GM23248 (cell line): ENCODE results near the gene ARFIP1. TPM values are rescaled to one million over a fixed set of nuclear protein-coding genes. Genes with fewer than 3 reads are reported as not detected.
"Not testable (repeated sequence)": the region's sequence is repeated elsewhere in the genome, so short reads cannot be mapped to it uniquely, and the experiment has no call there.

Experiments used
- DNase-seq: peaks from one replicate; pipeline ENCODE4 v3.0.0-alpha.2; 2015
- H2AFZ ChIP-seq: fragments of 200-600 bp; sonication (generic); 2 replicates; pipeline ENCODE4 v1.6.1; 2016; ENCODE audit warnings: antibody characterized with exemption
- H3F3A ChIP-seq: fragments of 200-600 bp; sonication (generic); 2 replicates; pipeline ENCODE4 v1.6.1; 2016; ENCODE audit warnings: mild to moderate bottlenecking, antibody characterized with exemption, mixed run types; ENCODE audit not compliant: insufficient read depth
- H3K27ac ChIP-seq: fragments of 200-600 bp; sonication (generic); 2 replicates; pipeline ENCODE4 v1.5.1; 2016; ENCODE audit warnings: mild to moderate bottlenecking
- H3K27me3 ChIP-seq: fragments of 200-600 bp; sonication (generic); replicated peaks from 2 replicates; pipeline ENCODE4 v1.6.1; 2016; ENCODE audit warnings: mild to moderate bottlenecking; ENCODE audit not compliant: insufficient read depth
- H3K36me3 ChIP-seq: fragments of 200-600 bp; sonication (generic); 2 replicates; pipeline ENCODE4 v1.6.1; 2016; ENCODE audit warnings: low read depth, mild to moderate bottlenecking
- H3K4me1 ChIP-seq: fragments of 200-600 bp; sonication (generic); 2 replicates; pipeline ENCODE4 v1.6.1; 2016; ENCODE audit warnings: mild to moderate bottlenecking; ENCODE audit not compliant: insufficient read depth
- H3K4me2 ChIP-seq: fragments of 200-600 bp; sonication (generic); one replicate; pipeline ENCODE4 v1.6.1; 2016; ENCODE audit warnings: mild to moderate bottlenecking; ENCODE audit not compliant: unreplicated experiment
- H3K4me3 ChIP-seq: fragments of 200-600 bp; sonication (generic); 2 replicates; pipeline ENCODE4 v1.5.1; 2016; ENCODE audit warnings: mild to moderate bottlenecking
- H3K79me2 ChIP-seq: fragments of 200-600 bp; sonication (generic); 2 replicates; pipeline ENCODE4 v1.6.1; 2016; ENCODE audit warnings: mild to moderate bottlenecking; ENCODE audit not compliant: insufficient read depth
- H3K9ac ChIP-seq: fragments of 200-600 bp; sonication (generic); 2 replicates; pipeline ENCODE4 v1.6.1; 2016; ENCODE audit warnings: mild to moderate bottlenecking
- H3K9me2 ChIP-seq: fragments of 200-600 bp; sonication (generic); 2 replicates; pipeline ENCODE4 v1.6.1; 2016; ENCODE audit warnings: mixed run types, mild to moderate bottlenecking, moderate library complexity; ENCODE audit not compliant: insufficient read depth
- H3K9me3 ChIP-seq: fragments of 200-600 bp; sonication (generic); one replicate; pipeline ENCODE4 v1.6.1; 2017; ENCODE audit warnings: low read depth
- H4K20me1 ChIP-seq: fragments of 200-600 bp; sonication (generic); 2 replicates; pipeline ENCODE4 v1.6.0; 2016; ENCODE audit not compliant: insufficient read depth
- EZH2 ChIP-seq: fragments of 200-600 bp; sonication (generic); IDR thresholded peaks from 2 replicates; pipeline ENCODE4 v1.6.1; 2018; ENCODE audit warnings: antibody characterized with exemption, mild to moderate bottlenecking; ENCODE audit not compliant: insufficient read depth, poor library complexity, severe bottlenecking
- EZH2phosphoT487 ChIP-seq: fragments of 200-600 bp; sonication (generic); IDR thresholded peaks from 2 replicates; pipeline ENCODE4 v1.6.1; 2018; ENCODE audit warnings: antibody characterized with exemption, moderate library complexity, mild to moderate bottlenecking, low read depth; ENCODE audit not compliant: insufficient read depth
- WGBS, 2 experiments: methylation state at CpG; one replicate each; pipeline ENCODE4 v1.1.6; 2015 to 2017; ENCODE audit warnings: low lambda C conversion rate in 2 of 2, low coverage in 1 of 2; ENCODE audit errors: missing lambda C conversion rate in 2 of 2; 5-methylcytosine and 5-hydroxymethylcytosine counted together
- in situ Hi-C: fragments of 300-500 bp; cut with MboI; formaldehyde crosslinking; loops from 2 replicates; pipeline ENCODE4 v1.15.0; 2020
- polyA plus RNA-seq: library from polyadenylated mRNA; unstranded; fragments of >200 nt; fragmentation: Nextera tagmentation; extraction: Ambion mirVana; gene quantifications from 2 replicates; pipeline ENCODE4 v1.2.1, GENCODE V29; 2016
- total RNA-seq: library from RNA; depleted of rRNA; stranded (reverse); fragments of >200 nt; shearing (Covaris generic); gene quantifications from 2 replicates; pipeline ENCODE4 v1.2.3, GENCODE V29; 2014

The ARFIP1 gene
- total and polyA plus RNA-seq, 2 experiments from 2014 or later: 40.7 to 61.4 TPM

DNA sequence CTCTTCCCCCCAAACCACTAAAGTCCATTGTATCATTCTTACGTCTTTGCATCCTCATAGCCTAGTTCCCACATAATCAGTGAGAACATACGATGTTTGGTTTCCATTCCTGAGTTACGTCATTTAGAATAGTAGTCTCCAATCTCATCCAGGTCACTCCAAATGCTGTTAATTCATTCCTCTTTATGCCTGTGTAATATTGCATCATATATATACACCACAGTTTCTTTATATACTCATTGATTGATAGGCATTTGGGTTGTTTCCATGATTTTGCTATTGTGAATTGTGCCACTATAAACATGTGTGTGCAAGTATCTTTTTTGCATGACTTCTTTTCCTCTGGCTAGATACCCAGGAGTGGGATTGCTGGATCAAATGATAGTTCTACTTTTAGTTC, 57.2 kb downstream of the ARFIP1 start:
- no peak for TF ChIP-seq EZH2phosphoT487
- no peak for TF ChIP-seq EZH2

DNA sequence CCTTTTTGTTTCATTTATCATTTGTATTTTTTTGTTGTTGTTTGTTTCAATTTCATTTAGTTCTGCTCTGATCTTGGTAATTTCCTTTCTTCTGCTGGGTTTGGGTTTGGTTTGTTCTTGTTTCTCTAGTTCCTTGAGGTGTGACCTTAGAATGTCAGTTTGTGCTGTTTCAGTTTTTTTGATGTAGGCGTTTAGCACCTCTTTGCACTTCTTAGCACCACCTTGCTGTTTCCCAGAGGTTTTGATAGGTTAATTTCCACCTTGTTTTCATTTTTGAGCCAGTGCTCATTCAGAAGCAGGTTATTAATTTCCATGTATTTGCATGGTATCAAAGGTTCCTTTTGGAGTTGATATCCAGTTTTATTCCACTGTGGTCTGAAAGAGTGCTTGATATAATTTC, 60.0 kb downstream of the ARFIP1 start:
- not testable (repeated sequence) for H3F3A ChIP-seq, H3K27me3 ChIP-seq, H3K4me3 ChIP-seq, H3K4me1 ChIP-seq, DNase-seq, H2AFZ ChIP-seq, H3K27ac ChIP-seq, H3K9ac ChIP-seq, H3K9me2 ChIP-seq, H4K20me1 ChIP-seq, H3K9me3 ChIP-seq, H3K4me2 ChIP-seq, H3K36me3 ChIP-seq
- in situ Hi-C loops: loop anchor here (10.0 to 25.0 kb wide), 2 partner anchors 255 to 473 kb away; no protein-coding TSS in a partner anchor
- peaks cover 66% of the 10 kb centered on the region for H3K79me2 ChIP-seq
- 86 to 97% methylated on average over 1 of the region's 1 CpG for WGBS, 2 experiments

More for the DNA sequence above, 57.2 kb downstream of the ARFIP1 start:
- in situ Hi-C loops: loop anchor here (25.0 kb wide), 1 partner anchor 475 kb away; no protein-coding TSS in a partner anchor
- Histone ChIP-seq H3K9ac (no peak overlapping the region), H3F3A (no peaks in the 10 kb centered on the region), H3K36me3 (0 out of 2 replicates have a peak, but pooled peaks cover 8% of the 10 kb centered on the region), H3K79me2 (peaks cover 64% of the 10 kb centered on the region), H3K27me3 (no peaks in the 10 kb centered on the region), H3K4me1 (no peaks in the 10 kb centered on the region), H4K20me1 (no peaks in the 10 kb centered on the region), H3K9me3 (no peaks in the 10 kb centered on the region), H3K4me3 (no peak overlapping the region), H3K4me2 (no peak overlapping the region), H3K27ac (no peak overlapping the region), H2AFZ (no peak overlapping the region), H3K9me2 (no peaks in the 10 kb centered on the region)
- no peak for DNase-seq
- 96 to 97% methylated on average over 3 of the region's 3 CpGs for WGBS, 2 experiments

DNA sequence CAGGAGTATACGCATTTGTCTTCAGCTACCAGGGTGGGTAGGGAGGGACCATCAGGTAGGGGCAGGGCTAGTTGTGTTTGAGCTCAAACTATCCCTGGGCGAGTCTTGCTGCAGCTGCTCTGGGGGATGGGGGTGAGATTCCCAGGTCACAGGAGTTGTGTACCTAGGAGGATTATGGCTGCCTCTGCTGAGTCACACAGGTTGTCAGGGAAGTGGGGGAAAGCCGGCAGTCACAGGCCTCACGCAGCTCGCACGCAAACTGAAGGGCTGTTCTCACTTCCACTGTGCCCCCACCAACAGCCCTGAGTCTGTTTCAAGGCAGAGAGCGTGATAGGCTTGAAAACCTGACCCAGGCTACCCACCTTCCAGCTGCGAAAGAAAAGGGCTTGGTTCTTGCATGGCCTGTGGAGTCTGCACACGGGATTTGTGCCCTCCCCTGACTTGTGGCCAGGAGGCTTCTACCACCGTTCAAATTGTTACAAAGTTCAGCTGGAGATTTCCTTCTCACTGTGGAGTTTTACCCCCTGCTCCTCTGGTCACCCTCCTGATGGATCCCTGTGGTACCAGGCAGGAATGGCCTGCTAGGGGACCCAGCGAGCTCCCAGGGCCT, 63.8 kb downstream of the ARFIP1 start:
- H4K20me1 ChIP-seq: no peaks in the 10 kb centered on the region; the same call in 1 of the 2 replicates
- peaks cover 47% of the 10 kb centered on the region for H3K79me2 ChIP-seq
- no peaks in the 10 kb centered on the region for H3K27me3 ChIP-seq
- no peaks in the 10 kb centered on the region for H3K9me2 ChIP-seq
- no peaks in the 10 kb centered on the region for H3K4me1 ChIP-seq
- no peaks in the 10 kb centered on the region for H3K9me3 ChIP-seq
- in situ Hi-C loops: loop anchor here (10.0 to 25.0 kb wide), 2 partner anchors 251 to 469 kb away; no protein-coding TSS in a partner anchor
- no peak overlapping the region for H2AFZ ChIP-seq
- 72 to 79% methylated on average over 9 to 11 of the region's 11 CpGs for WGBS, 2 experiments
- H3K4me2 ChIP-seq: no peak overlapping the region
- no peak overlapping the region for H3K4me3 ChIP-seq
- H3F3A ChIP-seq: peaks cover 5% of the 10 kb centered on the region
- no peak overlapping the region for H3K27ac ChIP-seq
- no peak overlapping the region for H3K9ac ChIP-seq
- no peaks in the 10 kb centered on the region for H3K36me3 ChIP-seq
- no peak for TF ChIP-seq EZH2
- TF ChIP-seq EZH2phosphoT487: no peak
- no peak for DNase-seq

DNA sequence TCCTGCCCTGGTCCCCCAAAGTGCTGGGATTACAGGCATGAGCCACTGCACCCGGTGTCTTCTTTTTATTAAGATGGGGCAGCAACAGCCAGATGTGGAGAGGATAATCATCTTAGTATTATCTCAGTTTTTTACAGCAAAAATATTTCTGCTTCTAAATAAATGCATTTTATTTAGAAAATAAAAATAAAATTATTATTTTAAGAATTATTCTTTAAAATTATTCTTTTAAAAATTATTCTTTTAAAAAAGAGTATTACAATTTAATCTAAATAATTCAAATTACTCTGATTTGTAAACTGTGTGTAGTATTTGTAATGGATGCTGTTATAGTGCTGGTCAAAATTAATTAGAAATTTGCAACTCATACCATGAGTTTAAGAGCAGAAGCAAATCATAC, 67.6 kb downstream of the ARFIP1 start:
- no peaks in the 10 kb centered on the region for H3K27me3 ChIP-seq
- no peak overlapping the region for H3K4me3 ChIP-seq
- H3K9me2 ChIP-seq: no peaks in the 10 kb centered on the region
- no peak overlapping the region for H3K9ac ChIP-seq
- no peak for DNase-seq
- no peak overlapping the region for H3K27ac ChIP-seq
- H3K9me3 ChIP-seq: no peaks in the 10 kb centered on the region
- TF ChIP-seq EZH2phosphoT487 (no peak), EZH2 (no peak)
- in situ Hi-C loops: loop anchor here (10.0 to 25.0 kb wide), 2 partner anchors 247 to 465 kb away; no protein-coding TSS in a partner anchor
- peak overlapping the region; percentile 27 for H3K4me2 ChIP-seq
- no peaks in the 10 kb centered on the region; the same call in 1 of the 2 replicates for H4K20me1 ChIP-seq
- H2AFZ ChIP-seq: no peak overlapping the region
- H3F3A ChIP-seq: peaks cover 5% of the 10 kb centered on the region
- H3K79me2 ChIP-seq: peaks cover 28% of the 10 kb centered on the region
- H3K36me3 ChIP-seq: no peaks in the 10 kb centered on the region
- peaks cover 8% of the 10 kb centered on the region; the same call in 1 of the 2 replicates for H3K4me1 ChIP-seq
- 94% methylated on average over 1 of the region's 1 CpG for WGBS, 2 experiments
